Measurements from ENCODE around the gene RNF181.
"Not testable (repeated sequence)": the region's sequence is repeated elsewhere in the genome, so short reads cannot be mapped to it uniquely, and the experiment has no call there.

The RNF181 gene

DNA sequence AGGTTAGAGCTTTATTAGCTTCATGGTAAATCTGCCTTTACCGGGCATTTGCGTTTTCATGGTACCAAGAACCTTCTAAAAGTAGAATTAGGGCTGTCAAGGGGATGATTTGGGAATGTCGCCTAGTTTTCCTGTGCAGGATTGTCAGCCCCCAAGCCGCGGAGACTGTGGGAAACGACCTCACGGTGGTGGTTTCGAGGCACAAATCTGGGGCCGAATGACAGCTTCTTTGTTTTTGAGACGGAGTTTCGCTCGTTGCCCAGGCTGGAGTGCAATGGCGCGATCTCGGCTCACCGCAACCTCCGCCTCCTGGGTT, 19.8 kb downstream of the RNF181 start:
- DNase-seq = no peak

DNA sequence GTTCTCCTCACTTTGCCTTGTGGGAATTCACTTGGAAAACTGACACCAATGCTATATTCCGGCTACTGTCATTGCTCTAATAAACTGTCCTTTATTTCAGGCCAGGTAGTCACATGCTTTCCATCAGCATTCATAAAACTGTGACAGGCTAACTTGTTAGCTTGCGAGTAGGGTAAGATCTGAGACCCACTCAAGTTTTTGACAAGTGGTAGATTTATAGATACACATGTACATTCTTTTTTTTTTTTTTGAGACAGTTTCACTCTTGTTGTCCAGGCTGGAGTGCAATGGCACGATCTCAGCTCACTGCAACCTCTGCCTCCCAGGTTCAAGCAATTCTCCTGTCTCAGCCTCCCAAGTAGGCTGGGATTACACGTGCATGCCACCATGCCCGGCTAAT, 22.2 kb downstream of the RNF181 start:
- DNase-seq = not testable (repeated sequence)

DNA sequence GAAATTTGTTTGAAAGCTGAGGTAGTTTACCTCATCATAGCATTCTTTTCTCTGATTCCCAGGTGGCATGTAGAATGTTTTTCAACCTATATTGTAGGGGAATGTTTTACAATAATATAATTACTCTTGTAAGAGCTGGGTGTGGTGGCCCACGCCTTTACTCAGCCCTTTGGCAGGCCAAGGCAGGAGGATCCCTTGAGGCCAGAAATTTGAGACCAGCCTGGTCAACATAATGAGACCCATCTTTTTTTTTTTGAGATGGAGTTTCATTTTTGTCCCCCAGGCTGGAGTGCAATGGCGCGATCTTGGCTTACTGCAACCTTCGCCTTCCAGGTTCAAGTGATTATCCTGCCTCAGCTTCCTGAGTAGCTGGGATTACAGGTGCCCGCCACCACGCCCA, 24.1 kb downstream of the RNF181 start:
- DNase-seq = no peak

DNA sequence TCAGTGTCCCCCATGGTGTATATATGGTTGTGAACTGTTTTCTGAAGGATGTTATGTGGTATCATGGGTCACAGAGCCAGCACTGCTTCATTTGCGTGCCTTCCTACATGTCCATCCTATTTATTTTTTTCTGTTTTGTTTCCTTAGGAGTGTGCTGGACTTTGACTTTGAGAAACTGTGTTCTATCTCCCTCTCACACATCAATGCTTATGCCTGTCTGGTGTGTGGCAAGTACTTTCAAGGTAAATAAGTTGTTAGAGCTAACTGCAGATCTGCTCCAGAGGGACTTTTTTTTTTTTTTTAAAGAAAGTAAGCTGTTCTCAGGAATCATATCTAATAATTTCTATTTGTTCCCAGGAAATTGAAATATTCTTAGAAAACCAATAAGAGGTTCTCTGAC, 25.8 kb downstream of the RNF181 start:
- DNase-seq = no peak

DNA sequence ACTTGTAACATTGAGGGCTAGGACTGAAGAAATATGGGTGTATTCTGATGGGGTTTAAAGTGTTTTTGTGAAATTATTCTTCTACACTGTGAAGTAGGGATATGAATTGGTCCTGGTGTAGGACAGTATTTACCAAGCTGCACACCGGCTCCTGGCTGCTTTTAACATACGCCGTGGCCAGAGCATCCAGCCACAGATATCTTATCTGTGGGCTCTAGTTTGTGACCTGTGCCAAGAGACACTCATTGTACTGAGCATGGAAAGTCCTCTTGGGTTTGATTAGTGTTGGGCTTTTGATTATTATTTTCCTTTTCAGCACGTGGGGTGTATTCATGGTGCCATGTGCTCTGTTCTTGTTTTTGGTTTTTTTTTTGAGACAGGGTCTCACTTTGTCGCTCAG, 28.4 kb downstream of the RNF181 start:
- DNase-seq = no peak

DNA sequence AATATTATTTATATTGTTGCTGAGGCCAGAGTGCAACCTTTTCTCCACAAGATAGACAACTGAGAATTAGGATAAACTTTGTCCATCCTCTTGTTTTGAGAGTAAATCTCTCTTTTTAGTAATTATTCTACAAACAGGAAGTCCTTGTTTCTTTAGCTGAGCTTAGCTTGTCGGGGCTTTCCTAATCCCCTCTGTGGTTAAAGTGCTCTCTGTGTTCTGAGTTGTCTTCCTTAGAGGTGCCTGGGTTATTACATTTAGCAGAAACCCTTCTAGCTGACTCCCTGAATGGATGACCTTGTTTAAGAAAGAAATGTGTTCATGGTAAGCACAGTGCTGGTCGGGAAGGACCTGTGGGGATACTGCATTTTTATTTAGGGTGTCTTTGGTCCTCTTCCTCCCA, 33.1 kb downstream of the RNF181 start:
- no peak for DNase-seq

DNA sequence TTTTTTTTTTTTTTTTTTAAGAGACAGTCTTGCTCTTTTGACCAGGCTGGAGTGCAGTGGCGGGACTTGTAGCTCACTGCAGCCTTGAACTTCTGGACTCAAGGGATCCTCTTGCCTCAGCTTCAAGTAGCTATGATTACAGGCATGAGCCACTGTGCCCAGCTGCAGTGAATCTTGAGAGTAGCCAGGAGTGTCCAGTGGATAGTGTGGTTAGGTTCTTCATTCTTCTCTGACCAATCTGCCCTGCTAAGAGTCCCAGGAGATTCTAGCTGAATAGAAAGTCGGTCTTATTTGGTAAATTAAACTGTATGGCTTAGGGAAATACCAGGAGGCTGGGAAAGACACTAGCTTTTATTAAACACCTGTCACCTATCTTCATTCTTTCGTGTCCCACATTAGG, 35.8 kb downstream of the RNF181 start:
- no peak for DNase-seq

DNA sequence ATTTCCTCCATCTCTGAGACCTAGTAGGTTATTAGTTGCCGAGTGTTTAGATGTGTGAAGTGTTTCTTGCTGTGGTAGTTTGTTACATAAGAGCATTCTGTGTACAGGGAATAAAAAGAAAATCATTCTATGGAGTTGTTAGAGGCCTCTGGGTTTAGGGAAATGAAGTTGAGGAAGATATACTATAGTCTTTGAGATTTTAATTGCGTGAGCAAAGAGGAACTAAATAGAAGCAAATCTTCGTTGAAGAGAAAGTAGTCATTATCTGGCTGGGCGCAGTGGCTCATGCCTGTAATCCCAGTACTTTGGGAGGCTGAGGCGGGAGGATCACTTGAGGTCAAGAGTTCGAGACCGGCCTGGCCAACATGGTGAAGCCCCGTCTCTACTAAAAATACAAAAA, 39.5 kb downstream of the RNF181 start:
- no peak for DNase-seq

DNA sequence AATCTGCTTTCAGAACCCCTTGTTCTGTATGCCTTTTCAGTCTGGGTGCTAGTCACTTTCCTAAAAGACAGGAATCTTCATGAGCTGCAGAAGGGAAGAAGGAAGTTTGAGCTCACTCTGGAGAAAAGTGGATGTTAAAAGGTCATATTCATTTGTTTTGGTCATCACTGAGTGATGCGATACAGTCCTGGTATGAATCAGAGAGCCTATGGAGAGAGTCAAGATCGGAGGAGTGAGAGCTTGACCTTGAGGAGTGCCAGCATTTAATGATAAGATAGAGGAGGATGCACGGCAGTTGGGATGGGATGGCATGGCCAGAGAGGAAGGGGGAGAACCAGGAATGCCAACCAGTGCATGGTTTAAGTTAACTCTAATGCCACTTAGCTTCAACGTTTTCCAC, 40.1 kb downstream of the RNF181 start:
- DNase-seq = no peak

DNA sequence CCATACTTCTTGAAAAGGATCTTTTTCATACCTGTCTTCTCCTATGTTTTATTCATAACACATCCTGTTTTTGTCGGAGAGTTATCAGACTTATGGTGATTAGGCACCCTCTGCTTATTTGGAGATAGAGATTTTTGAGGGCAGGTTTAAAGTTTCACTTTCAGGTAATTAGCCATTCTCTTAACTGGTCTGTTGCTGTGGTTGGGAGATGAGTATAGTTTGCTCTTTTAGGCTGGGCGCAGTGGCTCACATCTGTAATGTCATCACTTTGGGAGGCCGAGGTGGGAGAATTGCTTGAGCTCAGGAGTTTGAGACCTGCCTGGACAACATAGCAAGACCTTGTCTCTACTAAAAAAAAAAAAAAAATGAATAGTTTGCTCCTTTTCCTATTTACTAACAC, 47.2 kb downstream of the RNF181 start:
- DNase-seq = no peak

DNA sequence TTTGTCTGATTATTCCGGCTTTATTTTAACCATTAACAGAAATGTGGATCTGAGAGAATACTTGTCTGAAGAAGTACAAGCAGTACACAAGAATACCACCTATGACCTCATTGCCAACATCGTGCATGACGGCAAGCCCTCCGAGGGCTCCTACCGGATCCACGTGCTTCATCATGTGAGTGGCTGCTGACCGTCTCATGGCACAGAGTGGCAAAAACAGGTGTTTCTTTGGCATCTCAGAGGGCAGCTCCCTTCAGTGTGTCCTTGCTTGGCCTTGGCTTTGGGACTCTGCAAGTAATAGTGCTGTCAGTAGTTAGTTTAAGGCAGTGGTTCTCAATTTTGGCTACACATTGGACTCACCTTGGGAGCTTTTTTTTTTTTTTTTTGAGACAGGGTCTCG, 49.4 kb downstream of the RNF181 start:
- no peak for DNase-seq

DNA sequence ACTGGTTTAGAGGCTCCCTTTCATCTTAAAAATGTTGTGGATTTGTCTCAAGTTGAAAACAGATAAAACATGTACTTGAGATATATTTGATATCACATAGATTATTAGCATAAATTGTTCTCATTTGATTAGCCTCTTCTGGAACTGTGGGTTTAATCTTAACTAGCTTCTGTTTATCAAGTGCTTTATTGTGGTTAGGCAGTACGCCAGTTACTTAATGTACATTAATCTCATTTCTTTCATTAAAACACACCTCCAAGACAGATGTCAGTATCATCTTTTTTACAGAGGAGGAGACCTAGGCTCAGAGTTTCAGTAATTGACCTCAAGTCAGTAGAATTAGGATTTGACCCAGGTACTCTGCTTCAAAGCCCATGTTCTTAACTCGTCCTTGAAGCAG, 50.6 kb downstream of the RNF181 start:
- no peak for DNase-seq
